ELF-1 (cell line): Measurements from ENCODE around the gene P2RY1.
"Not testable (repeated sequence)": the region's sequence is repeated elsewhere in the genome, so short reads cannot be mapped to it uniquely, and the experiment has no call there.

Experiments used
- DNase-seq: peaks from one replicate; pipeline ENCODE4 v3.0.0-alpha.2; 2016; ENCODE audit warnings: low read depth, low spot score

P2RY1 gene

GRCh38 chr3:152839511-152839910 is 4.6 kb downstream of the P2RY1 start:
- no peak for DNase-seq

- no peak for DNase-seq
Observed at GRCh38 chr3:152841131-152841530, 6.2 kb downstream of the P2RY1 start.

DNA sequence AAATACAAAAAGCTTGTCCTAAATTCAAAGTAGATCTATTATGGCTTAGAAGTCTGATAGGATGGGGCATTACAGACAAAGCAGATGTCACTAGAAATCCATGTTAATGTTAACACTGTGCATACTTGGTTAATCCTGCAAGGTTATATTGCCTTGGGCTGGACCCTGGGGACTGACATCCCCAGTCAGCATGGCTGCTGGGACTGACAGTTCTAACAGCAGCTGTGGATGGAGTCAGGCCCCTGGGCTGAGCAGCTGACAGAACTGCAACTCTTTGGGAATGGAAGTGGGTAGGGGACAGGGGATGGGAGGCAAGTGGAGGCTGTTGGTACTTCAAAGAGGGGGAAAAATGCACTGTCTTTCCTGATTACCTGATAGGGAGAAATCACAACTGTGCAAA is 7.5 kb downstream of the P2RY1 start:
- DNase-seq, result no peak

- DNase-seq, result no peak
Observed at GRCh38 chr3:152843955-152844354, 9.0 kb downstream of the P2RY1 start.

GRCh38 chr3:152846572-152847202 is 11.8 kb downstream of the P2RY1 start:
- not testable (repeated sequence) for DNase-seq

DNA sequence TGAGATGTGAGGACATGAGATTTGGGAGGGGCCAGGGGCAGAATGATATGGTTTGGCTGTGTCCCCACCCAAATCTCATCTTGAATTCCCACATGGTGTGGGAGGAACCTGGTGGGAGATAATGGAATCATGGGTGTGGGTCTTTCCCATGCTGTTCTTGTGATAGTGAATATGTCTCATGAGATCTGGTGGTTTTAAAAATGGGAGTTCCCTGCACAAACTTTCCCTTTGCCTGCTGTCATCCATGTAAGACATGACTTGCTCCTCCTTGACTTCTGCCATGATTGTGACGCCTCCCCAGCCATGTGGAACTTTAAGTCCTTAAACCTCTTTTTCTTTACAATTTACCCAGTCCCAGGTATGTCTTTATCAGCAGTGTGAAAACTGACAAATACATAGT is 12.7 kb downstream of the P2RY1 start:
- DNase-seq, result not testable (repeated sequence)

DNA sequence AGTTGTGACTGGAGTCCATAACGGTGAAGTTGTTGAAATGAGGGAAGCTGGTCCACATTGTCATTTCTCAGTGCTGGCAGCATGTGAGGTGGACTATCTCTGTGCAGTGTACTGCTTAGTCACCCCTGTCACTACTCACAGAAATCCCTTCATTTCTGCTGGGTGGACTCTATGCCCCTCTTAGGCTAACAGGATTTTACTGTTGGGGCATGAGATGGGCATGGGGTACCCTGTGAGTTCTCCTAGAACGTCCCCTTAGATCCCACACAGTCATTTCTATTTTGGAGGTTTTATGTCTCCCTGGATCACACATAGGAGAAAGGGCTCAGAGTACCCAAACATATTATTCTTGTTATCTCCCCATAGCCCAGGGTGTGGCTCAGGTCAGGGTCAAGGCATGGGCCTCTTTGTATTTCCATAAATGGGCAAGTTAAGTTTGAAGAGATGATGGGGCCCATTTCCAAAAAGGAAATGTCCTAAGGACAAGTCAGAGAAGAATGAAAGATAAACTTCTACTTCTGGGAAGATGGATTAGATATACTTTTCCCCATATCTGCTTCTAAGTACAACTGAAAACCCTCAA is 15.2 kb downstream of the P2RY1 start:
- no peak for DNase-seq

GRCh38 chr3:152853196-152853595 is 18.3 kb downstream of the P2RY1 start:
- no peak for DNase-seq

DNA sequence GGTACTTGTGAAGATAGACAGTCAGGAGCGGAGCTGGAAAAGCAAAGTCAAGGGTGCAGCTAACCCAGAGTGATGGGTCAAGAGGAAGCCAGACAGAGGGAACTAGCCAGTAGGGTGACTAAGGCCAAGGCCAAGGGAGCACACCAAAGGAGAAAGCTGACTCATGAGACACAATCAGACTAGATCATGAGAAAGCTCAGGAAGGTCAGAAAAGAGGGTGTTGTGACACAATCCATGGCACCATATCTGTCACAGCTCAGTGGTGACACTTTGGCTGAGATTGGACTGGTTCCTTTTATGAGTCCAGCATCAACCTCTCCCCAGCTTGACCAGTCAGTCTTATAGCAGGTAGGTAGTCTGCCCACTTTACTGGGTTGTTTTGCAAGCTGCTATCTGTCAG is 22.2 kb downstream of the P2RY1 start:
- no peak for DNase-seq

DNA sequence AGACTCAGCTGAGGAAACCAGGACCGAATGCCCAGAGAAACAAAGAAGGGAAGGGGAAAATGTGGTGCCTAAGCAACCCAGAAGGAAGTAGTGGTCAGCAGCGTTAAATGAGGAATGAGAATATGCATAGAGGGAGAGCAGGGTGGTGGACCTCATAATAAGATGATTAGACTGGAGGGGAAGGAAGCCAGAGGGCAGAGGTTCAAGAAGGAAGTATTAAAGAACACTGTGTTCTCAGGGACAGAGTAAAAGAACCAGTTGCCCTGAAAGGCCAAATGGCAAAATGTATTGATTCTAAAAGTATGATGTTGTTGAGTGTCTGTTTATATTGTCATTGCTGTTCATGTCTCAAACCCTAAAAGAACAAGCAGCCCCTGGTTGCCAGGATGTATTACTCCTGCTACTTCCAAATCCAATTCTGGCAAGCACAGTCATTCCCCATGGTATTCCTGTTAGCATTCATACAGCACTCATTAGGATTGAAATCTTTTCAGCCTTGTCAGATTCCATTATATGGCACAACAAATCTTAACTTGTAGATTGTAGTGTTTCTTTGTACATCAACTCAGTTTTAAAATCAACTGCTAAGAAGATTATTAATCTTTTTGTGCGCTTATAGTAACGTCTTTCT is 23.4 kb downstream of the P2RY1 start:
- no peak for DNase-seq

GRCh38 chr3:152860736-152861135 is 25.8 kb downstream of the P2RY1 start:
- no peak for DNase-seq

GRCh38 chr3:152865668-152866245 is 30.8 kb downstream of the P2RY1 start:
- DNase-seq, result no peak

DNA sequence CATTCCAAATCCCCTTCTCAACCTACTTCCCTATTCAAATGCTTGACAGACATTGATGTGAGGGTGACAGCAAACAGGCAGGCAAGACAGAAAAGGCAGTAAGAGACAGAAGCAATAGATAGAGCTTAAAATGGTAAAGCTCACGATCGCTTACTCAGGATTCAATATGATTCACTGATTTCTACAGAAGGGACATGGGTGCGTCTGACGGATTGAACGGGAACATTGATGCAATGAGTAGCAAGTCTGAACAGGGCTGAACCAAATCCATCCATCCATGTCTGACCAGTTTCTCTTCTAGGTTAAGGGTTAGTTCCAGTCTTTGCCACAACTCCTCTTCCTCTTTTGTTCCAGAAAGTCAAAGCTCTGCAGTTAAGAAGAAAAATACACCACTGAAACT is 35.1 kb downstream of the P2RY1 start:
- no peak for DNase-seq

DNA sequence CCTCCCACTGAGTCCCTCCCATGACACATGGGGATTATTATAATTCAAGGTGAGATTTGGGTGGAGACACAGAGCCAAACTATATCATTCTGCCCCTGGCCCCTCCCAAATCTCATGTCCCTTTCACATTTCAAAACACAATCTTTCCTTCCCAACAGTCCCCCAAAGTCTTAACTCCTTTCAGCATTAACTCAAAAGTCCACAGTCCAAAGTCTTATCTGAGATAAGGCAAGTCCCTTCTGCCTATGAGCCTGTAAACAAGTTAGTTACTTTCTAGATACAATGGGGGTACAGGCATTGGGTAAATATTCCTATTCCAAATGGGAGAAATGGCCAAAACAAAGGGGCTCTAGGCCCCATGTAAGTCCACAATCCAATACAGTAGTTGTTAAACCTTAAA is 38.4 kb downstream of the P2RY1 start:
- not testable (repeated sequence) for DNase-seq

DNA sequence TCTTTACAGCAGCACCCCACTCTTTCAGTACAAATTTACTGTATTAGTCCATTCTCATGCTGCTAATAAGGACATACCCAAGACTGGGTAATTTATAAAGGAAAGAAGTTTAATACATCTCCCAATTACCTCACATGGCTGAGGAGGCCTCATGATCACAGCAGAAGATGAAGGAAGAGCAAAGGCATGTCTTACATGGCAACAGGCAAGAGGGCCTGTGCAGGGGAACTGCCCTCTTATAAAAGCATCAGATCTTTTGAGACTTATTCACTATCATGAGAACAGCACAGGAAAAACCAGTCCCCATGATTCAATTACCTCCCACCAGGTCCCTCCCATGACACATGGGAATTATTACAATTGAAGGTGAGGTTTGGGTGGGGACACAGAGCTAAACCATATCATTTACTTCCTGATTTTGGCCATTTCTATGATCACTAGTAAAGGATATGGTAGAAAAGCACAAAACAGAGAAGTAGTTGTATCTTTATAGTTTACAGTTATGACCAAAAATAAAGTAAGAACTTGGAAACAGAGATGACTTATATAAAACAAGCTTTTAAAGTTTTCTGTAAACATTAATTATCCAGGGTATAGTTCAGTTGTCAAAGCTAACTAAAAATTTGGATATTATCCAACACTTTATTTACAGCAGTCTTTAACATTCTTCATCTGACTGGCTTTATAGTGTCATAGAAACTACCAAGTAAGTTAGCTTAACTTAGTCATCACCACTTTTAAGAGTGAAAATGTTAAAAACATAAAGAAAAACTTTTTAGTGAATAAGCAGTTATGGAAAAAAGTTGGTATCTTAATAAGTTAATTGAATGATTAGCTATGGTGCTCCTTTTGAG is 40.2 kb downstream of the P2RY1 start:
- no peak for DNase-seq

GRCh38 chr3:152879130-152879789 is 44.3 kb downstream of the P2RY1 start:
- no peak for DNase-seq

GRCh38 chr3:152879790-152880174 is 44.9 kb downstream of the P2RY1 start:
- no peak for DNase-seq

GRCh38 chr3:152885076-152885475 is 50.1 kb downstream of the P2RY1 start:
- no peak for DNase-seq
